SK-N-SH treated with all-trans-retinoic acid at 6 μM for 48 hours (cell line): ENCODE measurements around the gene ZNF764.

Experiments
- ATAC-seq: fragments of 200-7000 bp; cut with Tn5 transposase; 3 replicates; pipeline ENCODE4 v1.9.1; 2020; ENCODE audit warnings: mild to moderate bottlenecking, moderate library complexity
- ARNTL ChIP-seq: fragments of 450-650 bp; formaldehyde crosslinking; IDR thresholded peaks from 2 replicates; pipeline ENCODE4 v1.5.0; 2020; ENCODE audit warnings: low read depth, mild to moderate bottlenecking, moderate library complexity, borderline replicate concordance
- BACH2 ChIP-seq: fragments of 250-450 bp; sonication (Bioruptor Pico); IDR thresholded peaks from 2 replicates; pipeline ENCODE4 v1.9.0; 2021; ENCODE audit warnings: mild to moderate bottlenecking, borderline replicate concordance
- CSDC2 ChIP-seq: fragments of 250-450 bp; sonication (Bioruptor Pico); IDR thresholded peaks from 2 replicates; pipeline ENCODE4 v1.5.0; 2020; ENCODE audit warnings: mild to moderate bottlenecking, moderate library complexity
- ESRRG ChIP-seq: fragments of 250-450 bp; sonication (Bioruptor Pico); IDR thresholded peaks from 2 replicates; pipeline ENCODE4 v1.6.1; 2021; ENCODE audit warnings: mild to moderate bottlenecking
- GLIS3 ChIP-seq: fragments of 250-450 bp; sonication (Bioruptor Pico); IDR thresholded peaks from 2 replicates; pipeline ENCODE4 v1.5.0; 2020; ENCODE audit warnings: mild to moderate bottlenecking, moderate library complexity
- ISL1 ChIP-seq: fragments of 250-450 bp; sonication (Bioruptor Pico); IDR thresholded peaks from 2 replicates; pipeline ENCODE4 v2.1.2; 2022; ENCODE audit warnings: mild to moderate bottlenecking, moderate library complexity
- OSR1 ChIP-seq: fragments of 250-450 bp; sonication (Bioruptor Pico); IDR thresholded peaks from 2 replicates; pipeline ENCODE4 v1.8.0; 2022; ENCODE audit warnings: moderate library complexity, mild to moderate bottlenecking, inconsistent platforms
- PPARA ChIP-seq: fragments of 250-450 bp; sonication (Bioruptor Pico); IDR thresholded peaks from 2 replicates; pipeline ENCODE4 v1.5.0; 2020; ENCODE audit warnings: mild to moderate bottlenecking, borderline replicate concordance
- RARB ChIP-seq: fragments of 250-450 bp; sonication (Bioruptor Pico); IDR thresholded peaks from 2 replicates; pipeline ENCODE4 v1.8.0; 2021; ENCODE audit warnings: mild to moderate bottlenecking, moderate library complexity
- SNAI2 ChIP-seq: fragments of 250-450 bp; sonication (Bioruptor Pico); IDR thresholded peaks from 2 replicates; pipeline ENCODE4 v1.5.0; 2020; ENCODE audit warnings: mild to moderate bottlenecking, moderate library complexity
- TCF4 ChIP-seq: fragments of 250-450 bp; sonication (Bioruptor Pico); IDR thresholded peaks from 2 replicates; pipeline ENCODE4 v1.8.0; 2021; ENCODE audit warnings: mild to moderate bottlenecking, moderate library complexity, borderline replicate concordance
- ZC3H10 ChIP-seq: fragments of 250-450 bp; sonication (Bioruptor Pico); IDR thresholded peaks from 2 replicates; pipeline ENCODE4 v1.5.1; 2021; ENCODE audit warnings: mild to moderate bottlenecking, moderate library complexity
- ZFP3 ChIP-seq: fragments of 250-450 bp; sonication (Bioruptor Pico); IDR thresholded peaks from 2 replicates; pipeline ENCODE4 v1.5.0; 2020; ENCODE audit warnings: mild to moderate bottlenecking, moderate library complexity
- ZFP30 ChIP-seq: fragments of 450-650 bp; formaldehyde crosslinking; IDR thresholded peaks from 2 replicates; pipeline ENCODE4 v1.5.0; 2022; ENCODE audit warnings: mild to moderate bottlenecking, moderate library complexity
- ZNF565 ChIP-seq: fragments of 450-650 bp; formaldehyde crosslinking; conservative IDR thresholded peaks from 2 replicates; pipeline ENCODE4 v1.5.0; 2020; ENCODE audit warnings: low read depth, mild to moderate bottlenecking, moderate library complexity
- ZNF70 ChIP-seq: fragments of 450-650 bp; formaldehyde crosslinking; IDR thresholded peaks from 2 replicates; pipeline ENCODE4 v1.5.0; 2020; ENCODE audit warnings: mild to moderate bottlenecking, moderate library complexity
- ZNF8 ChIP-seq: fragments of 450-650 bp; formaldehyde crosslinking; IDR thresholded peaks from 2 replicates; pipeline ENCODE4 v1.5.0; 2020; ENCODE audit warnings: mild to moderate bottlenecking, moderate library complexity
- TF ChIP-seq, protein P1 (sequence below): fragments of 250-450 bp; sonication (Bioruptor Pico); IDR thresholded peaks from 2 replicates; pipeline ENCODE4 v1.8.0; 2020; ENCODE audit warnings: mild to moderate bottlenecking, moderate library complexity, borderline replicate concordance
- TF ChIP-seq, protein P2 (sequence below): fragments of 250-450 bp; sonication (Bioruptor Pico); IDR thresholded peaks from 2 replicates; pipeline ENCODE4 v1.5.1; 2021; ENCODE audit warnings: mild to moderate bottlenecking, moderate library complexity
- TF ChIP-seq, protein P3 (sequence below): fragments of 250-450 bp; sonication (Bioruptor Pico); IDR thresholded peaks from 2 replicates; pipeline ENCODE4 v1.5.0; 2020; ENCODE audit warnings: mild to moderate bottlenecking, moderate library complexity

The ZNF764 gene

DNA sequence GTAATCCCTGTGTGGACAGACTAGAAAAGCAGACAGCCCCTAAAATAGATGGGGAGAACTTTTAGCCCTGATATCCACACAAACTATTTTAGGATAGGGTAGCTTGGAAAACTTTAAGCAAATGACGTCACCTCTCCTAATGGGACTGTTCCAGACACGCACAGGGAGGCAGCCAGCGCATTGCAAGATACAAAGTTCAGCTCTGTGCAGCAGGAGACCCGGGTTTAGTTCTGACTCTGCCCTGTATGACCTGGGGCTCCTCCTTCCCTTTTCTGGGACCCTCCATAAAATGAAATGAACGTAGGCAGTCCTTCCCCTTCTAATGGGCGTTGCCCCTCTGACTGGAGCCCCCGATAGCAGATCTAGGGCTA is 45.8 kb upstream of the ZNF764 start:
- no peak for TF ChIP-seq OSR1 (CRISPR knock-in tag)
- TF ChIP-seq ZFP30 (CRISPR knock-in tag) = no peak
- TF ChIP-seq ZNF8 (CRISPR knock-in tag) = no peak
- no peak for TF ChIP-seq CSDC2 (CRISPR knock-in tag)
- no peak for ATAC-seq

DNA sequence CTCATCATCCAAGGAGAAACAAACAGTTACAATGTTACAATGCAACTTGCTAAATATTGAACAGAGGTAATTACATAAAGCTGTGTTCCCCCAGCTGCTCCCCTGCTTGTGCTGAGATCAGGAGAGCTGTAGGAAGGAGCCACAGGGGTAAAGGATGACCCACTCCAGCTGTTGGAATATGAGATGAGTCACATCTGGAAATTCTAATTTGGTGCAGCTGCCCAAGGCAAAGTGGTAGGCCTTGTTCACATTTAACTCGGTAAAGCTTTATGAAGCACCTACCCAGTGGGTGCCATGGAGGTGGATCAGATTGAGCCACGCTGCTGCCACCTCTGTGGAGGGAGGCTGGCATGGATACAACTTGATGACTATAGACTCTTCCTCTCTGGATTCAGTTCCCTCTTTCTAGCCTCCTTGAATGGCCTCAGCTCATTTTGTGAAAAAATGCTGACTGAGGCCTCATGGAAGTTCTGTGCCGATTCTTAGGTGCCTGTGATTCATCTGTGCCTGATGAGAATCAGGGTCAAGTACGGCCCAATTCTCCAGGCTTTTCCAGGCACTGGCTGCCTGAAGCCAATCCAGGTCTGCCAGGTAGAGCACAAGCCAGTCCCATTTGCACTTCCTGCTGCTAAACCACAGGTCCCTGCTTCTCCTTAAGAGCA is 44.6 kb upstream of the ZNF764 start:
- no peak for ATAC-seq
- TF ChIP-seq RARB (CRISPR knock-in tag) (no peak), OSR1 (CRISPR knock-in tag) (no peak), PPARA (CRISPR knock-in tag) (no peak), TCF4 (no peak), ZNF70 (CRISPR knock-in tag) (no peak)
- TF ChIP-seq, protein P1, sequence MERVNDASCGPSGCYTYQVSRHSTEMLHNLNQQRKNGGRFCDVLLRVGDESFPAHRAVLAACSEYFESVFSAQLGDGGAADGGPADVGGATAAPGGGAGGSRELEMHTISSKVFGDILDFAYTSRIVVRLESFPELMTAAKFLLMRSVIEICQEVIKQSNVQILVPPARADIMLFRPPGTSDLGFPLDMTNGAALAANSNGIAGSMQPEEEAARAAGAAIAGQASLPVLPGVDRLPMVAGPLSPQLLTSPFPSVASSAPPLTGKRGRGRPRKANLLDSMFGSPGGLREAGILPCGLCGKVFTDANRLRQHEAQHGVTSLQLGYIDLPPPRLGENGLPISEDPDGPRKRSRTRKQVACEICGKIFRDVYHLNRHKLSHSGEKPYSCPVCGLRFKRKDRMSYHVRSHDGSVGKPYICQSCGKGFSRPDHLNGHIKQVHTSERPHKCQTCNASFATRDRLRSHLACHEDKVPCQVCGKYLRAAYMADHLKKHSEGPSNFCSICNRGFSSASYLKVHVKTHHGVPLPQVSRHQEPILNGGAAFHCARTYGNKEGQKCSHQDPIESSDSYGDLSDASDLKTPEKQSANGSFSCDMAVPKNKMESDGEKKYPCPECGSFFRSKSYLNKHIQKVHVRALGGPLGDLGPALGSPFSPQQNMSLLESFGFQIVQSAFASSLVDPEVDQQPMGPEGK (CRISPR knock-in tag) = no peak

DNA sequence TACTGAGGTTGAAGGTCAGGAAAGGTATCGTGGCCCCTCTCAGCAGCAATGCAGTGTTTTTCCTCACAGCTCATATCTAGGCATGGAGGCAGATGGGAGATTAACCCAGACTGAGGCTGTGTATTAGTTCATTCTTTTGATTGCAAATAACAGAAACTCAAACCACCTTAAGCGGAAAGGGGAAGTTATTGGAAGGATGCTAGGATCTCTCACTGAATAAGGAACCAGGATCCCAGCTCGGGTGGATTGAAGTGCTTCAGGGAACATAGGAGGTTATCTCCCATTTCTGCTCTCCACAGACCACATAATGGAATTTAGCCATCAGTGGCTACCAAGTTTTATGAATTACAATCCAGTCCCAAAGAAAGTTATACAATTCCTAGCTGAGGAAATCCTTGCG is 43.8 kb upstream of the ZNF764 start:
- no peak for ATAC-seq
- no peak for TF ChIP-seq ZFP3
- TF ChIP-seq TCF4 = no peak
- TF ChIP-seq, all 23 proteins: peak for 0

DNA sequence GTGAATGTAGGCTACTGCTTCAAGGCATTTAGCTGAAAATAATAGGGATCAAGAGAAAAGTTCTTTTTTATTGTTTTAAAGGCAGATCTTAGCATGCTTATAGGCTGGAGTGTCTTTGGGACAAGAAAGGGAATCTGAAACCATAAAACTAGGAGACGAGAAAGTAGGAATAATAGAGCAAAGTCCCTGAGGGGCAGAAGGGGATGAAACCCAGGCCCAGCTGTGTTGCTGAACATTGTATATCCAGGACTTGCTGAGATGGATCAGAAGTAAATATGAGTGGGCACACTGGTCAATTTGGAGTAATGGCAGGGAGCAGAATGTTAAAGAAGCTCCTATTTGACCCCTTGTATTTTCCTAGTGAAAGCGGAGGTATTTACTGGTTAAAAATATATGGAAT is 42.8 kb upstream of the ZNF764 start:
- ATAC-seq = no peak
- no peak for TF ChIP-seq BACH2 (CRISPR knock-in tag)
- TF ChIP-seq, protein P2, sequence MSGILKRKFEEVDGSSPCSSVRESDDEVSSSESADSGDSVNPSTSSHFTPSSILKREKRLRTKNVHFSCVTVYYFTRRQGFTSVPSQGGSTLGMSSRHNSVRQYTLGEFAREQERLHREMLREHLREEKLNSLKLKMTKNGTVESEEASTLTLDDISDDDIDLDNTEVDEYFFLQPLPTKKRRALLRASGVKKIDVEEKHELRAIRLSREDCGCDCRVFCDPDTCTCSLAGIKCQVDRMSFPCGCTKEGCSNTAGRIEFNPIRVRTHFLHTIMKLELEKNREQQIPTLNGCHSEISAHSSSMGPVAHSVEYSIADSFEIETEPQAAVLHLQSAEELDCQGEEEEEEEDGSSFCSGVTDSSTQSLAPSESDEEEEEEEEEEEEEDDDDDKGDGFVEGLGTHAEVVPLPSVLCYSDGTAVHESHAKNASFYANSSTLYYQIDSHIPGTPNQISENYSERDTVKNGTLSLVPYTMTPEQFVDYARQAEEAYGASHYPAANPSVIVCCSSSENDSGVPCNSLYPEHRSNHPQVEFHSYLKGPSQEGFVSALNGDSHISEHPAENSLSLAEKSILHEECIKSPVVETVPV (CRISPR knock-in tag) = no peak
- TF ChIP-seq OSR1 (CRISPR knock-in tag) = no peak
- TF ChIP-seq, protein P1 (CRISPR knock-in tag) = no peak
- no peak for TF ChIP-seq GLIS3 (CRISPR knock-in tag)
- TF ChIP-seq TCF4 = no peak
- no peak for TF ChIP-seq SNAI2 (CRISPR knock-in tag)
- no peak for TF ChIP-seq ZC3H10 (CRISPR knock-in tag)
- TF ChIP-seq ESRRG (CRISPR knock-in tag) = no peak
- TF ChIP-seq, protein P3, sequence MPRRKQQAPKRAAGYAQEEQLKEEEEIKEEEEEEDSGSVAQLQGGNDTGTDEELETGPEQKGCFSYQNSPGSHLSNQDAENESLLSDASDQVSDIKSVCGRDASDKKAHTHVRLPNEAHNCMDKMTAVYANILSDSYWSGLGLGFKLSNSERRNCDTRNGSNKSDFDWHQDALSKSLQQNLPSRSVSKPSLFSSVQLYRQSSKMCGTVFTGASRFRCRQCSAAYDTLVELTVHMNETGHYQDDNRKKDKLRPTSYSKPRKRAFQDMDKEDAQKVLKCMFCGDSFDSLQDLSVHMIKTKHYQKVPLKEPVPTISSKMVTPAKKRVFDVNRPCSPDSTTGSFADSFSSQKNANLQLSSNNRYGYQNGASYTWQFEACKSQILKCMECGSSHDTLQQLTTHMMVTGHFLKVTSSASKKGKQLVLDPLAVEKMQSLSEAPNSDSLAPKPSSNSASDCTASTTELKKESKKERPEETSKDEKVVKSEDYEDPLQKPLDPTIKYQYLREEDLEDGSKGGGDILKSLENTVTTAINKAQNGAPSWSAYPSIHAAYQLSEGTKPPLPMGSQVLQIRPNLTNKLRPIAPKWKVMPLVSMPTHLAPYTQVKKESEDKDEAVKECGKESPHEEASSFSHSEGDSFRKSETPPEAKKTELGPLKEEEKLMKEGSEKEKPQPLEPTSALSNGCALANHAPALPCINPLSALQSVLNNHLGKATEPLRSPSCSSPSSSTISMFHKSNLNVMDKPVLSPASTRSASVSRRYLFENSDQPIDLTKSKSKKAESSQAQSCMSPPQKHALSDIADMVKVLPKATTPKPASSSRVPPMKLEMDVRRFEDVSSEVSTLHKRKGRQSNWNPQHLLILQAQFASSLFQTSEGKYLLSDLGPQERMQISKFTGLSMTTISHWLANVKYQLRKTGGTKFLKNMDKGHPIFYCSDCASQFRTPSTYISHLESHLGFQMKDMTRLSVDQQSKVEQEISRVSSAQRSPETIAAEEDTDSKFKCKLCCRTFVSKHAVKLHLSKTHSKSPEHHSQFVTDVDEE (CRISPR knock-in tag) = no peak
- TF ChIP-seq ISL1 (CRISPR knock-in tag) = no peak
- no peak for TF ChIP-seq ZNF565
- no peak for TF ChIP-seq PPARA (CRISPR knock-in tag)

DNA sequence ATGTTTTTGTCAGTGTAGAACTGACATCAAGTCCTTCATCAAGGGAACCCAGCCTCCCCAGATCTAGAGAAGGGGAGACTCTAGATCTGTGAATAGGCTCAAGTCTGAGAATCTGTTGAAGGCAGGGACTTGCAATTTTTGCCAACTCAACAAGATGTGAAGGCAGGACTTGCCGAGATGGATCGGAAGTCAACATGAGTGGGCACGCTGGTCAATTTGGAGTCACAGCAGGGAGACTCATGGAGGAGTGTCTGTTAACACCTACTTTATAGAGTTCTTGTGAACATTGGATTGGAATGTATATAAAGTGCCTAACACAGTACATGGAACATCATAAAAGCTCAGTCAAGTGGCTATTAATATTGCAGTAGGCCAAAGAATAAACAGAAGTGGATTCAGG is 42.0 kb upstream of the ZNF764 start:
- no peak for ATAC-seq
- no peak for TF ChIP-seq ZNF8 (CRISPR knock-in tag)
- TF ChIP-seq, protein P2 (CRISPR knock-in tag) = no peak
- TF ChIP-seq SNAI2 (CRISPR knock-in tag) = no peak
- no peak for TF ChIP-seq ZFP3
- no peak for TF ChIP-seq BACH2 (CRISPR knock-in tag)
- TF ChIP-seq ZNF565 = no peak
- no peak for TF ChIP-seq ESRRG (CRISPR knock-in tag)
- TF ChIP-seq OSR1 (CRISPR knock-in tag) = no peak
- no peak for TF ChIP-seq PPARA (CRISPR knock-in tag)
- no peak for TF ChIP-seq ISL1 (CRISPR knock-in tag)
- TF ChIP-seq, protein P3 (CRISPR knock-in tag) = no peak
- no peak for TF ChIP-seq ARNTL (CRISPR knock-in tag)
